Skeletal muscle tissue (tissue), 4 donors: ENCODE measurements around the gene PTPRN2. TPM values are rescaled to one million over a fixed set of nuclear protein-coding genes. Genes with fewer than 3 reads are reported as not detected.

ENCODE experiments used
- H3K27ac ChIP-seq: one replicate; pipeline ENCODE4 v1.7.0; 2013; ENCODE audit warnings: mild to moderate bottlenecking, low read depth, low read length, inconsistent platforms
- H3K27me3 ChIP-seq, 3 donors: one replicate each; pipeline ENCODE4 v1.7.0; 2013; ENCODE audit warnings: low read length in 3 of 3; ENCODE audit not compliant: control insufficient read depth in 3 of 3, insufficient read depth in 3 of 3
- H3K36me3 ChIP-seq, 3 donors: one replicate each; pipeline ENCODE4 v1.7.0; 2013; ENCODE audit warnings: low read length in 3 of 3; ENCODE audit not compliant: control insufficient read depth in 3 of 3, insufficient read depth in 3 of 3
- H3K4me1 ChIP-seq, 3 donors: one replicate each; pipeline ENCODE4 v1.7.0; 2013; ENCODE audit warnings: low read length in 3 of 3, mild to moderate bottlenecking in 3 of 3; ENCODE audit not compliant: control insufficient read depth in 3 of 3, insufficient read depth in 3 of 3
- H3K4me3 ChIP-seq, 3 donors: one replicate each; pipeline ENCODE4 v1.7.0; 2013; ENCODE audit warnings: low read length in 3 of 3
- H3K9ac ChIP-seq, 3 donors: one replicate each; pipeline ENCODE4 v1.7.0; 2013; ENCODE audit warnings: low read length in 3 of 3, mild to moderate bottlenecking in 3 of 3, moderate library complexity in 2 of 3, low read depth in 1 of 3
- H3K9me3 ChIP-seq, 3 donors: one replicate each; pipeline ENCODE4 v1.7.0; 2013; ENCODE audit warnings: low read length in 3 of 3; ENCODE audit not compliant: control insufficient read depth in 3 of 3
- total RNA-seq: library from RNA; depleted of rRNA; stranded (reverse); fragments of >200 nt; gene quantifications from one replicate; pipeline ENCODE4 v1.2.3, GENCODE V29; 2014
- donor health status: Osteomylitis.

The PTPRN2 gene
- total RNA-seq, 1 donor from 2014 or later, result 1.6 TPM

DNA sequence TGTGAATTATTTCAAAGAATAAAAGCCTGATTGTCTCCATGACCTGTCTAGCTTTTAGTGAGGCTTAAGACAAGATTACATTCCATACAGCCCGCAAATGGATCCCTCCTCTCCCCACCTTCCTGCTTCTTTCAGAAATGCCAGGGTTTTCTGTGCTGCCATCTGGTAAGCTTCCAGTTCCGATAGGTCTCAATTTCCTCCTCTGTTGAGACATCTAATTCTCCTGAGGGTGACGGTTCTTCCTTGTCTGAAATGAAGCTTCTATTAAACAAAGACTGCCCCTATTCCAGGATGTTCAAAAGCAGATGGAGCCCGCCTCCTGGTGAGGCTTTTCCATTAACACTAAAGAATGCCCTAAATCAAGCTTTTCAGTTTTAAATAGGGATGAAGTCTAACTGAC lies 295.6 kb downstream of the PTPRN2 start:
- H3K9me3 ChIP-seq, result peaks cover 2 to 7% (median 5%) of the 10 kb centered on the region in 3 donors
- no peak overlapping the region for H3K27ac ChIP-seq
- H3K4me3 ChIP-seq, result no peak overlapping the region
- H3K36me3 ChIP-seq, result no peaks in the 10 kb centered on the region
- peaks cover 0 to 3% (median 0%) of the 10 kb centered on the region in 3 donors for H3K27me3 ChIP-seq
- H3K4me1 ChIP-seq, result no peaks in the 10 kb centered on the region
- no peak overlapping the region for H3K9ac ChIP-seq

DNA sequence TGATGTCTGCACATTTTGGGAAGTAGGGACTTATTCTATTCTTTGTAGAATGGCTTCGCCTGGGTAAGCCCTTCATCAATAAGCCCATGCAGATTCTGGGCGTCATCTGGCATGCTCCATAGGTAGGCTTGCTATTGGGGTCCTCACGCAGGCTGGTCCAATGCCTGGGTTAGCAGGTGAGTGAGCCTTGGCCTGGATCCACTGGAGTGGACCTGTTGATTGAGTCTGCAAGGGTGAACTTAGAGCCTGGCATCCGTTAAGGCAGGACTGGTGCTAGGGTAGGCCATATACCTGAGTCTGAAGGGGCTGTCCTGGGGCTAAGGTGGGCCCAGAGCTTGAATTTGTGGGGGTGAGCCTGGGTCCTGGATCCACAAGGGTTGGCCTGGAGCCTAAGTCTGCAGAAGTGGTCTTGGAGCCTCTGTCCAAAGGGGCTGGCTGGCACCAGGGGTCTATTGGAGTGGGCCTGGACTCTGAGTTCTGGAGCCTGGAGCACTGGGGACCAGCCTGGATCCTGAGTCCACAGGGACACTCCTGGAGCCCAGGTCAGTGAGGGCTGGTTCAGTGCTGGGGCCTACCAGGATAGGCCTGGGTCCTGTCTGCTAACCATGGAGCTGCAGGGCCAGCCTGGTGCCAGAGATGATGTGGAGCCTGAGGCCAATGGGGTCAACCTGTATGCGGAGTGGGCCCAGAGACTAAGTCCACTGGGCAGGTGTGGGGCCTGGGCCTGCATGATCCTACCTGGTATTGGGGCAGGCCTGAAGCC lies 297.7 kb downstream of the PTPRN2 start:
- peaks cover 0 to 8% (median 0%) of the 10 kb centered on the region in 3 donors for H3K27me3 ChIP-seq

DNA sequence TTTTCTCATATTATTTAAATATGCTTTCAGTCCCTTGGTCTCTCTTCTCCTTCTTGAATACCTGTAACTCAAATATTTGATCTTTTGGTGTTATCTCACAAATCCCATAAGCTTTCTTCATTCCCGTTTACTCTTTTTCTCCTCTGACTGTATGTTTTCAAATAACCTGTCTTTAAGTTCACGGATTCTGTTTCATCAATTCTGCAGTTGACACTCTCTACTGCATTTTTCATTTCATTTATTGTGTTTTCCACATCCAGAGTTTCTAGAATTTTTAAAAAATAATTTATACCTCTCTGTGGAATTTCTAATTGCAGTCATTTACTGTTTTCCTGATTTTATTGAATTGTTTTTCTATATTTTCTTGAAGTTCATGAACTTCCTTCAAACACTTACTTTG lies 298.4 kb downstream of the PTPRN2 start:
- H3K9me3 ChIP-seq, result peaks cover 3 to 11% (median 4%) of the 10 kb centered on the region in 3 donors
- no peaks in the 10 kb centered on the region for H3K4me1 ChIP-seq
- H3K36me3 ChIP-seq, result no peaks in the 10 kb centered on the region
- H3K4me3 ChIP-seq, result no peak overlapping the region
- no peak overlapping the region for H3K9ac ChIP-seq
- H3K27me3 ChIP-seq, result peaks cover 0 to 8% (median 0%) of the 10 kb centered on the region in 3 donors
- H3K27ac ChIP-seq, result no peak overlapping the region

More for the DNA sequence above, 297.7 kb downstream of the PTPRN2 start:
- Histone ChIP-seq H3K9me3 (peaks cover 5 to 11% (median 7%) of the 10 kb centered on the region in 3 donors), H3K4me3 (no peak overlapping the region), H3K27ac (no peak overlapping the region), H3K4me1 (no peaks in the 10 kb centered on the region), H3K36me3 (no peaks in the 10 kb centered on the region), H3K9ac (no peak overlapping the region)

DNA sequence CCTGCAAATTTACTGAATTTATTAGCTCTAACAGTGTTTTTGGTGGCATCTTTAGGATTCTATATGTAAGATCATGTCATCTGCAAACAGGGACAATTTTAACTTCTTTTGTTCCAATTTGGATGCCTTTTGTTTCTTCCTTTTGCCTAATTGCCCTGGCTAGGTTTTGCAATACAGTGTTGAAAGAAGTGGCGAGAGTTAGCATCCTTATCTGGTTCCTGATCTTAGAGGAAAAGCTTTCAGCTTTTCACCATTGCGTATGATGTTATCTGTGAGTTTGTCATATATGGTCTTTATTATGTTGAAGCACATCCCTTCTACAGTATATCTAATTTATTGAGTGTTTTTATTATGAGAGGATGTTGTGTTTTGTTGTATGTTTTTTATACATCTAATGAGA lies 301.4 kb downstream of the PTPRN2 start:
- Histone ChIP-seq H3K4me3 (no peak overlapping the region), H3K27ac (no peak overlapping the region), H3K27me3 (peaks cover 0 to 15% (median 0%) of the 10 kb centered on the region in 3 donors), H3K9me3 (peaks cover 6 to 11% (median 11%) of the 10 kb centered on the region in 3 donors), H3K9ac (no peak overlapping the region), H3K36me3 (no peaks in the 10 kb centered on the region), H3K4me1 (no peaks in the 10 kb centered on the region)

DNA sequence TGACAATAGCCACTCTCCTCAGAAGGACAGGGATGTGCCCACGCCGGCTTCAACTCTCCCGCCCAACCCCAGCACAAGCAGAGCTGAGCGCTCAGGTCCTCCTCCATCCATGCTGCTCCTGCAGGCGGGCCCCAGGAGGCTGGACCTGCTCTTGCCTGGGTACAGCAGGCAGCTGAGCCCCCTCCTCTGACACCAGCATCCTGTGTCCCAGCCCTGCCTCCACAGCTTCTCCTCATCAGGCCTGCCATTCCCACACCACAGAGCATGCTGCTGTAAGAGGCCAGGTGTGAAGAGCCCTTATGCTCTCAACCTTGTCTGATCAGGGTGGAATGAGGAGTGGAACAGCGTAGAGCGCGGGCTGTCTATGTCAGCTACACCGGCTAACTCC lies 302.2 kb downstream of the PTPRN2 start:
- Histone ChIP-seq H3K9ac (no peak overlapping the region), H3K36me3 (no peaks in the 10 kb centered on the region), H3K4me3 (no peak overlapping the region), H3K9me3 (peaks cover 6 to 11% (median 11%) of the 10 kb centered on the region in 3 donors), H3K27me3 (peaks cover 0 to 15% (median 0%) of the 10 kb centered on the region in 3 donors), H3K4me1 (no peaks in the 10 kb centered on the region), H3K27ac (no peak overlapping the region)

- H3K27ac ChIP-seq, result no peak overlapping the region
- no peak overlapping the region for H3K4me3 ChIP-seq
- no peaks in the 10 kb centered on the region for H3K4me1 ChIP-seq
- peaks cover 0 to 15% (median 0%) of the 10 kb centered on the region in 3 donors for H3K27me3 ChIP-seq
- peaks cover 6 to 11% (median 9%) of the 10 kb centered on the region in 3 donors for H3K9me3 ChIP-seq
- H3K9ac ChIP-seq, result no peak overlapping the region
- H3K36me3 ChIP-seq, result no peaks in the 10 kb centered on the region
Measured at GRCh38 chr7:158284617-158285382, 302.8 kb downstream of the PTPRN2 start.

GRCh38 chr7:158284121-158284520 lies 303.5 kb downstream of the PTPRN2 start:
- H3K9ac ChIP-seq, result no peak overlapping the region
- no peak overlapping the region for H3K4me3 ChIP-seq
- H3K9me3 ChIP-seq, result peaks cover 6 to 11% (median 7%) of the 10 kb centered on the region in 3 donors
- H3K36me3 ChIP-seq, result no peaks in the 10 kb centered on the region
- no peak overlapping the region for H3K27ac ChIP-seq
- peaks cover 0 to 15% (median 0%) of the 10 kb centered on the region in 3 donors for H3K27me3 ChIP-seq
- no peaks in the 10 kb centered on the region for H3K4me1 ChIP-seq

GRCh38 chr7:158283016-158283974 lies 304.3 kb downstream of the PTPRN2 start:
- no peak overlapping the region for H3K9ac ChIP-seq
- H3K4me1 ChIP-seq, result no peaks in the 10 kb centered on the region
- H3K27ac ChIP-seq, result no peak overlapping the region
- H3K36me3 ChIP-seq, result no peaks in the 10 kb centered on the region
- H3K27me3 ChIP-seq, result peaks cover 0 to 15% (median 0%) of the 10 kb centered on the region in 3 donors
- H3K9me3 ChIP-seq, result peaks cover 6 to 11% (median 7%) of the 10 kb centered on the region in 3 donors
- no peak overlapping the region for H3K4me3 ChIP-seq

DNA sequence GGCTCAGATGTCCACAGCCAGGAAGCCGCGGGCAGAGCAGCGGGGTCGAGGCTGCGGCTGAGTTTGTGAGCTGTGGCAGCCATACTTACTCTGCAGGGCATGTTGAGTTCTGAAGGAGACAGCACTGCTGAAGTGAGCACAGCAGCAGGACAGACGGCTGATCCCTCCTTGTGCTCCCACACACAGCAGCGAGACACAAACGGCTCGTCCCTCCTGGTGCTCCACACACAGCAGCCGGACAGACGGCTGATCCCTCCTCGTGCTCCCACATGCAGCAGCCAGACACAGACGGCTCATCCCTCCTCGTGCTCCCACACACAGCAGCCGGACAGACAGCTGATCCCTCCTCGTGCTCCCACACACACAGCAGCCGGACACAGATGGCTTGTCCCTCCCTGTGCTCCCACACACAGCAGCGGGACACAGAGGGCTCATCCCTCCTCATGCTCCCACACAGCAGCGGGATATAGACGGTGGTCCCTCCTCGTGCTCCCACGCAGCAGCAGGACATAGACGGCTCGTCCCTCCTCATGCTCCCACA lies 305.1 kb downstream of the PTPRN2 start:
- peaks cover 0 to 15% (median 0%) of the 10 kb centered on the region in 3 donors for H3K27me3 ChIP-seq
- H3K36me3 ChIP-seq, result no peaks in the 10 kb centered on the region
- no peak overlapping the region for H3K4me3 ChIP-seq
- no peak overlapping the region for H3K9ac ChIP-seq
- peaks cover 6 to 7% (median 7%) of the 10 kb centered on the region in 3 donors for H3K9me3 ChIP-seq
- no peak overlapping the region for H3K27ac ChIP-seq
- no peaks in the 10 kb centered on the region for H3K4me1 ChIP-seq
